HG02798 (cell line): ENCODE data around the gene TUBA3D.
A peak's percentile ranks its signal among the peaks of the same experiment; 100 is the strongest.
"Not testable (repeated sequence)": the region's sequence is repeated elsewhere in the genome, so short reads cannot be mapped to it uniquely, and the experiment has no call there.

Experiments used
- ATAC-seq: cut with Tn5 transposase; IDR thresholded peaks from one replicate; pipeline ENCODE4 v1.9.1; 2021; ENCODE audit warnings: mild to moderate bottlenecking; ENCODE audit not compliant: unreplicated experiment, poor library complexity

Gene TUBA3D

DNA sequence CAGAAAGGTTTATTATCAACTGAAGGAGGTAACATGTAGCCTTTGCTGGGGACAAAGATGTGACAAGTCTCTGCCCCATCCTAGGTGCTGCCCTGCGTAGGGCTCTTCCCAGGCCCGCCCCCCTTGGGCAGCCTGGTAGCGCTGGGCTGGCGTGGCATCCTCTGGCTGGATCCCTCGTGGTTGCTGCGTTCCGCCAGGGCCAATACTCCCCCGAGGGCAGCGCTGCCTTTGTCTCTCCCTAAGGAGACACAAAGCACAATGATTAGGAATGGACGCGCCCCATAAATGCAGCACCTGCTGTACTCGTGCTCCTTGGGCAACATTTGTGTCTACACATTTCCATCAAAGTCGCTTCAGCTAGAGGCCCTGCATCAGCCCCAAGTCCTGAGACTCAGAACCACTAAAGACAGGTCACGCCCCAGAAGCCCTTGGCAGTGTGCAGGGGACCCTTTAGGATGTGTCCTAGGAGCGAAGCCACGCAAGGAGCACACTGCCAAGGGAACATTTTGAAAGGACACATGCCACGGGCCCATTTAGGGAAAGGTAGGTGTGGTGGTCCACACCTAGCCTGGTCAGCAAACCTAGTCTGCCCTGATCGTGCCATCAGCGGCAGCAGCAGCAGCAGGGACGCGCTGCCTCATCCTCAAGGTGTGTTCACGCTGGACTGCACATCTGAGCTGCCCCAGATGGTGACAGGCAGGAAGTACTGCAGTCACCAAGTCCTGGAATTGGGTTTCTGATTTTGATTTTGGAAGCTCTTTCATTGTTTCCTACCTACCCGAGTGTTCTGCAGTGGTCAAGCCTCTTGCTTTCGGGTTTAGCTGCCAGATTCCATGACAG, 8.3 kb downstream of the TUBA3D start:
- not testable (repeated sequence) for ATAC-seq

DNA sequence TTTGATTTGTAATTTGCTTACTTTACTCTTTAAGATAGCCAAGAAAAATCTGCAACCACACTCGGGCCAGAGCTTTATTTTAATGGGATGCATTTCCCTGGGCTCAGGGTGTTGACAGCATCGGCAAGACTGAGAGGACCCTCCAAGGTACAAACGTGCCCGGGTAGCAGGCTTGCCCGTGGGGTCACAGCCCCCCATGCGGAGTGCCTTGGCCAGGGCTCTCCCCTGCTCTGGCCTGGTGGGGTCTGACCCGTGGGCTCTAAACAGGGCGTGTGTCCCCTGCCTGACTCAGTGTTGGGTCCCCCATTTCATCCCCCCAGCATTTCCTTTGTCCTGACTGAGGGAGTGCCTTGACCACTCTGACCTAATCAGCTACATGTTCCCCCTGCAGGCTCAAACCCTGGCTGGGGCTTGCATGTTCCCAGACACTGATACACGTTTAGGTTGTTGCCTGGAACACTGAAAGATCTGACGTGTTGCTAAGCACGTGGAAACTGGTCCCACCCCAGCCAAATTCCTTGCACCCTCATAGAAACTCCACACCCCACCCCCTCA, 9.1 kb downstream of the TUBA3D start:
- not testable (repeated sequence) for ATAC-seq

DNA sequence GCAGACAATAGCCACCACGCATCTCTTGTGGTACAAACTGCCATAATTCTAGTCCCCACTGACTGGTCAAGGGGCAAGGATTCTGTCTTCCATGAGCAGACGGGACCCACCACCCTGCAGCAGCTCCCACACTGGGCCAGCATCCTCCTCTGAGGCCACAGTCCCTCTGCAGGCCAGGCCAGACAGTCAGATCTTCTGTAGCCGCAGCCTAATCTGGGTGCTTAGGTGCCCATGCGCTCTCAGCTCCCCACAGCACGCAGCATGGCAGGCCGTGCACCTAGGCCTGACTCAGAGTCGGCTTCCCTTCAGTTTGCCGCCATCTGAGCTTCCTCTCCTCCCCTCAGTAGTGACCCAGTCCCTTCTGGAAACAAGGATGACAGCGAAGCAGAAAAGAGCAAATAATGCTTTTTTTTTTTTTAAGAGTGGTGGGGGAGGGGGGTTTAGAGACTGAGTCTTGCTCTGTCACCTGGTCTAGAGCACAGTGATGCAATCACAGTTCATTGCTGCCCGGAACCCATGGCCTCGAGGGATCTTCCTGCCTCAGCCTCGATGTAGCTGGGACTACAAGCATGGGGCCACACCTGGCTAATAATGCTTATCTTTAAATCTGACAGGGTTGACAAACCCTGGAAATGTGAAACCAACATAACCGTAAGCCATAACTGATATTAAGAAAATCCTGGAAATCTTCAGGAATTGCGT, 10.4 kb downstream of the TUBA3D start:
- not testable (repeated sequence) for ATAC-seq

DNA sequence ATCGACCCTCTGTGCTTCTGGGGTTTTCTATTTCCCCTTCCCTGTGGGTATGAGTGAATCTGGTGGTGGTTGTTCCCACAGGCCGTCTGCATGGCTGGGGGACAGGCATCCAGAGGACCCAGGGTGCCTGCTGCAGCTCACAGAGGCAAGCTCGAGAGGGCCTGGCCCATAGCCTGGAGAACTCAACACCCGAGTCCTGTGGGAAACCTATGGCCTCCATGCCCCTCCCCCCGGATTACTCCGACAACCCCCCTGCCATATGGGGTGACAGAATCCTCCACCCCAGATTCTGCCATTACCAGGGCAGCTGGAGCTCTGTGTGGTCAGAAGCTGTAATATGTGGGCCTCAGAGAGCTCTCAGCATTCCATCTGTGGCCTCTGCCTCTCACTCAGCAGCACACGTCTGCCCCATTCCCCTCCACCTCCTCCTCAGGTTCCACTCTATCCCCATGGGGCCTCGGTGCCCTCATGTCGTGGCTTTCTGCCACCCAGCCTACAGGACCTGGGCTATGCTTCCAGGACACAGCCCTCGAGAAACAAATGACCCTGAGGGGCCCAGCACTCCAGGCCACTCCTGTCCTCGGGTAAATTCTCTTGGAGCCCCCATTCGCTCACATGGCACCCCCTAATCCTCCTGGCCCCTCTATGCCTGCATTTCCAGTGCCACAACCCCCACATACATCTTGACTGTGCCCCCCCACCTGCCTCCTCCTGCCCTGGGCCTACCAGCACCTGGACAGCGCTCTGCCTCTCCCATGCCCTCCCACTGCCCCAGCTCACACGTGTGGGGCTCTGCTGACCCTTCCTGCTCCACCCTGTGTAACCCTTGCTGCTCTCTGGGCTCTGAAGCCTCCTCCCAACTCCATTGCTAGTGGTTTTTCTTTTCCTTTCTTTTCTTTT, 12.6 kb downstream of the TUBA3D start:
- no peak for ATAC-seq

DNA sequence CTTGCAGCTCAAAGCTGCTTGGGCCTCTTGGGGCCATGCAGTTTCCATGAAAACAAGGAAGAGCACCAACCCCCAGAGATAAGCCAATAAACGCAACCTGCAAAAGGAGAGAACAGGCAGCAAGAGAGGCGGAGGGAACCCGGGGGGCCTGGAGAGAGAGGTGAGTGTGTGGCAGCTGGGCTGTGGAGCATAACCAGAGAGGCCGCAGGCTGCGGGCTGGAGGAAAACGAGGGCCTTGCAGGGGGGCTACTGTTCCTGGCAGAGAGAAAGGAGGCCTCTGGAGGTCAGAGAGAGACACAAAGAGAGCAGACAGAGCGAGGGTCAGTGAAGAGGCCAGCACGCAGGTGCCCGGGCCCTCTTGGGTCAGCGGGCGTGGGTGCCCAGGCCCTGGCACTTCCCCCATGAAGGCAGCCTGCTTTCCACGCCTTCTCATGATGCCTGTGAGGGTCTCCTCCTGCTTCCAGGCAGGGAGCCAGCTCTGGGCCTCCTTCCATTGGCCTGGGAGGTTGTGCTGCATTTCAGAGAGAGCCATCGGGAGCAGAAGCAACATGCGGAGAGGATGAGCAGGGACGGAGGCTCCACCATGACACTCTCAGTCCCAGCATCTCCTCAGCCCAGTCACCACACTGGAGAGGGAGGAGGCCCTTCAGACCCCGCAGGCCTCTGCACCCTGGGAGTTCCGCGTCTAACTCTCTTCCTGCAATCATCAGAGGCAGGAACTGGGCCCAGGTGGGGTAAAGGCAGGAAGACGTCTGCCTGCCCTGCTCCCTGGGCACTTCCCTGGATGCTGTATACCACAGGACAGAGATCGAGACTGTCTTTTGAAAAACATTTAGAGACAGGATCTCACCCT, 14.9 kb downstream of the TUBA3D start:
- ATAC-seq = not testable (repeated sequence)

DNA sequence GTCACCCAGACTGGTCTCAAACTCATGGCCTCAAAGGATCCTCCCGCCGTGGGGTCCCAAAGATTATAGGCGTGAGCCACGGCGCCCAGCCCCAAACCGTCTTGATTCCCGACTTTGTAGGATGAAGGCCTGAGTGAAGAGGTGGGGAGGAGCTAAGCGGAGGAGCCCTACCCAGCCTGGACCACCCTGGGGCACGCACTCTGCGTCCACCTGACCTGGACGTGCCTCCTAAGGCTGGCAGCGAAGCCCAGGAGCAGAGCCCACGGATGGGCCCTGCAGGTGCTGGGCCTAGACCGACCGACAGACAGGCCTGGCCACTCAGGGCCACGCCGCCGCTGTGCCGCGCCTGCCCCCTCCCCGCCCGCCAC, 15.5 kb downstream of the TUBA3D start:
- peak; percentile 1 for ATAC-seq

DNA sequence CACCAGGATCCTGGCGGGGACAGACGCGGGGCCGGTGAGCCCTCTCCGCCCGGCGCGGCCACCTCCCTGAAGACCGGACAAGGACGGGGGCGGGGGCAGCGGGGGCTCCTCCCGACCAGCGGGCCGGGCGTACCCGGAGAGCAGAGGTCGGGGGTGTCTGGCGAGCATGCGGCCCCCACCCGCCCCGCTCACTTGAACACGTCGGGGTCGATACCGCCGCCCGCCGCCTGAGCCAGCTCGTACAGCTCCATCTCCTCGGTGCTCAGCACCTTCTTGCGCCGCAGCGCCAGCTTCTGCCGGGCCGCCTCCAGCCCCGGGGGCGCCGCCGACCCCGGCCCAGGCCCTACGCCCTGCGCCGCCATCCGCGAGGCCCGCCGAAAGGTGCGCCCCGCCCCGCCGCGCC, 16.1 kb downstream of the TUBA3D start, which contains the start of gene MZT2A:
TSS of gene MZT2A (minus strand) at position 383 of the 403 bp plus-strand sequence. CDS start at position 362, 21 bp downstream.
- ATAC-seq = peak; percentile 12

DNA sequence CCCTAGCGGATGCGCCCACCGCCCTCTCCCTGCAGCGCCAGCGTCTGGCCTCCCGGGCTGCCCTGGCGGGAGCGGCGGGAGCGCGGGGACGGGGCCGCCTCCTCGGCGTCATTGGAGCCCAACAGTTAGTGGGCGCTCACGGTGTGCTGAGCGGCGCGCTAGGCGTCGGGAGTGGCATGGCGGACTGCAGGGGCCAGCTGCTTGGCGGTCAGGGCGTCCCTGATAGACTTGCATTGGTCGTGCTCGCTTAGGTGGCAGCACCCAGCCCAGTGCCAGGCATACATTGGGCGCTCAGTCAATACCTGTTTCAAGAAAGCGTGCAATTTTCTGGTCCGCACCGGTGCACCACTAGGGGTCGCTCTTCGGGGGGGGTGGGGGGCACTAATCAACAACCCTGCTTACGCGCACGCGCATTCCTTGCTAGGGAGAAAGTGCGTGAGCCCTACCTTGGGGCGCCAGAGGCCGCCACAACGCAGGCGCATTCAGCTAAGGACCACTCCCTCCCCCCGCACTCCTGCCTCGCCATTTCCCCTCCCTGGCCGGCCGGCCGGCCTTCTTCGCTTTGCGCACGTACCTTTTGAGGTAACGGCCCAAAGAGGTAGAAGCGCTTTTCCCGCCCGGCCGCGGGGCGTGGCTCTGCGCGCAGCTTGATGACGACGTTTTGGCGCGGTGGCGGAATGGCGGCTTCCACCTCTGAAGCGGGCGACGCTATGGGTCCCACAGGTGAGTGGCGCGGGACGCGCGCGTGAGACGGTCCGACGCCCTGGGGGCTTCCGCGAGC, 16.7 kb downstream of the TUBA3D start:
- ATAC-seq = peak; percentile 76

DNA sequence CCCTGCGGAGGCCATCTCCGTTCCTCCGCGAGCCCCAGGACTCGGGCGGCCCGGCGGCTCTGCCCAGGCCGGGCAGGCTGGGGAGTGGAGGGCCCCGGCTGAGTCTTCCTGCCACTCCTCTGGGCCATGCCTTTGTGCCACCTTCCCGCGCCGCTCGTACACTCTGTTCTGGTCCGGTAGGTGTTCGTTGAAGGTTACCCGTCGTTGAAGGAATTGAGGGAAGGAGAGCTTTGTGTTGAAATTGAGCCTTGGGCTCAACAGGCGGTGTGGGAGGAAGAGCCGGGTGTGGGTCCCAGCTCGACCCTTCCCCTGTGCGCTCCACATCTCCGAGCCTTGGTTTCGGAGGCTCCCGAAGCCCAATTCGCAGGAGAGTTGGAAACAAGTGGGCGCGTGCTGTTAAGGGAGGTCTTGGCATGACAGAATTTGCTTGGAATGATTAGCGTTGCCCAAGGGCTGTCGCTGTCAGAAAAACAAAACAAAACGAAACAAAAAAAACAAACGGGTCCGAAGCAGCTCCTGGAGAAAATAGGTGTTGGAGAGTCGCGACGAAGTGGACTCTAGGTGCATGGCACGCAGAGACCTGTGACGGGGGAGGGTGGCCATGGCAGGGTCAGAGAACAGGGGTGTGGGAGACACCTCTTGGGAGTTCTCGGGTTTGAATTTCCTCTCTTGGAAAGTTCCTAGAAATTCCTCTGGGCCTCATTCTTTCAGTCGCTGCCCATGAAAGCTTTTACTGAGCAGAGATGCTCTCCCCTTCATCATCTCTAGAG, 17.5 kb downstream of the TUBA3D start:
- peak; percentile 23 for ATAC-seq

DNA sequence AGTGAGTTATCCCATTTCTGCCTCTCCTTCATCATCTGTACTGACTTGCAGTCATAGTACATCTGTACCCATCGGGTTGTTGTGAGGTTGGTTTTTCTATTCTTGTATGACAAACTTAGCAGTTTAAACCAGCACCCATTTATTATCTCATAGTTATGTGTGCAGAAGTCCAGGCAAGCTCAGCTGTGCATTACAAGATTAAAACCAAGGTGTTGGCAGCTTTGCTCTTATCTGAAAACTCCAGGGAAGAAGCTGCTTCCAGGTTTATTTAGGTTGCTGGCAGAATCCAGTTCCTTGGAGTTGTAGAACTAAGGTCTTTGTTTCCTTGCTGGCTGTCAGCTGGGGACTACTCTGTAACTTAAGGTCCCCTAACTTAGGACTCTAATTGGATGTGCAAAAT, 19.6 kb downstream of the TUBA3D start:
- not testable (repeated sequence) for ATAC-seq

DNA sequence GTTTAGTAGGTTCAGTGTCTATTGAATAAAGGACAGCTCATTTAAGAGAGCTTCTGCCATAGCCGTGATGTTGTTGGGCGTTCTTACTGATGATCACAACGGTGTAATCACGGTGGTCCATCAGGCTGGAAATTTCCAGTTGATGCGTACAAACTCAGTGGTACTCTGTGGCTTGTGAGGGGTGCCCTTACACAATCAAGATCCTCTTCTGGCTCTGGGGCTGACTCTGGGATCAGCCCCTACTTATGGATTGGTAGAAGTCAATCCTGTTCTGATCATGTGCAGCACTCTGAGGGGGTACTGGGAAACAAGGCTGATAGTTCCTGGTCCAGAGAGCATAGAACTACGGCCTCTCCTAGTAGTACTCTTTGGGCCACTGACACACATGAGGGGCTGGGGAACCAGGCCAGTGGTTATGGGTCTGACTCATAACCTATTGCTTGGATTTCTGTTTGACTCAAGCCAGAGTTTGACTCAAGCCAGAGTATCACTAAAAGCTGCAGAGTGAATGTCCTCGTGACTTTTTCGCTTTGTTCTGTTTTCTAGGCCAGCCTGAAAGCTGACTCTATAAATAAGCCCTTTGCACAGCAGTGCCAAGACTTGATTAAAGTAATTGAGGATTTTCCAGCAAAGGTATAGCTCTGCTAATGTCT, 22.5 kb downstream of the TUBA3D start:
- peak; percentile 92 for ATAC-seq

DNA sequence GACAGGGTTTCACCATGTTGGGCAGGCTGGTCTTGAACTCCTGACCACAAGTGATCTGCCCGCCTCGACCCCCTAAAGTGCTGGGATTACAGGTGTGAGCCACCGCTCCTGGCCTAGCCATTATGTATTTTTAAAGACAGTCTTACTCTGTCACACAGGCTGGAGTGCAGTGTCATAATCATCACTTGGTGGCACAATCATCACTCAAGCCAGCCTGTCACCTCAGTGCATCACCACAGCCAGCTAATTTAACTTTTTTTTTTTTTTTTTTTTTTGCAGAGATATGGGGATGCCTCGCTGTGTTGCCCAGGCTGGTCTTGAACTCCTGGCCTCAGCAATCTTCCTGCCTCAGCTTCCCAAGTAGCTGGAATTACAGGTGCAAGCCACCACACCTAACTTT, 27.7 kb downstream of the TUBA3D start:
- ATAC-seq = not testable (repeated sequence)

DNA sequence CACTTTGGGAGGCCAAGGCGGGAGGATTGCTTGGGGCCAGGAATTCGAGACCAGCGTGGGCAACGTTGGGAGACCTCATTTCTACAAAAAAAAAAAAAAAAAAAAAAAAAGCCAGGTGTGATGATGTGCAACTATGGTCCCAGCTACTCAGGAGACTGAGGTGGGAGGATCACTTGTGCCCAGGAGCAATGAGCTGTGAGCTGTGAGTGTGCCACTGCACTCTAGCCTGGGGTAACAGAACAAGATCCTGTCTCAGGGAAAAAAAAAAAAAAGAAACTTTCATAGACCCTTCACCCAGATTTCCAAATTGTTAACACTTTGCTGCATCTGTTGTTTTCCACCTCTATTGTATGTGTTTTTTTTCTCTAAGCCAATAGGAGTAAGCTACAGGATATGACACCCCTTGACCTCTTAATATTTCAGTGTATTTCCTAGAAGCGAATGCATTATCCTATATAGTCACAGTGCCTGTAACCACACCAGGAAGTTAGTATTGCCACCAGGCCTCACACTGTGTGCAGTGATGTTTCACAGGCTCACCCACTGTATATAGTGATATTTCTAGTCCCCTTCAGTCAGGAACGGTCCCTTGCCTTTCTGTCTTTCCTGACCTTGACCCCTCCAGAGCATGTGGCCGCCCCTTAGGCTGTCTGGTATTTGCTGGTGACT, 28.3 kb downstream of the TUBA3D start:
- not testable (repeated sequence) for ATAC-seq

DNA sequence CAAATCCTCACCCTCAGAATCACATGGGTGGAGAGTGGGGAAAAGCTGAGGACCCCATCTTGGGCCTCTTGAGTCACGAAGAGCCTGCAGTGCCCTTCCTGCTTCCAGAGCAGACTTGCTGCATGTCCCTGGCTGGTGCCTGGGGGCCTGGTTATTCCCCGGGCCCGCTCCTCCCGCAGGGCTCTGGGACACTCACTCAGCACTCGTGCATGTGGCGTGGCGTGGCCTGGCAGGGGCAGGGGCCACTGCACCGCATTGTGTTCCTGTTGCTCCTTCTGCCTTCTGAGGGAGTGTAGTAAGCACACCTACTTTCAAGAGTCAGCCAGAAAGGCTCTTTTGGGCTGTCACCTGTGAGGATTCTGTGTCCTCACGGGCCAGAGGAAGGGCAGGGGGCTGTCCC, 33.7 kb downstream of the TUBA3D start:
- ATAC-seq = no peak

DNA sequence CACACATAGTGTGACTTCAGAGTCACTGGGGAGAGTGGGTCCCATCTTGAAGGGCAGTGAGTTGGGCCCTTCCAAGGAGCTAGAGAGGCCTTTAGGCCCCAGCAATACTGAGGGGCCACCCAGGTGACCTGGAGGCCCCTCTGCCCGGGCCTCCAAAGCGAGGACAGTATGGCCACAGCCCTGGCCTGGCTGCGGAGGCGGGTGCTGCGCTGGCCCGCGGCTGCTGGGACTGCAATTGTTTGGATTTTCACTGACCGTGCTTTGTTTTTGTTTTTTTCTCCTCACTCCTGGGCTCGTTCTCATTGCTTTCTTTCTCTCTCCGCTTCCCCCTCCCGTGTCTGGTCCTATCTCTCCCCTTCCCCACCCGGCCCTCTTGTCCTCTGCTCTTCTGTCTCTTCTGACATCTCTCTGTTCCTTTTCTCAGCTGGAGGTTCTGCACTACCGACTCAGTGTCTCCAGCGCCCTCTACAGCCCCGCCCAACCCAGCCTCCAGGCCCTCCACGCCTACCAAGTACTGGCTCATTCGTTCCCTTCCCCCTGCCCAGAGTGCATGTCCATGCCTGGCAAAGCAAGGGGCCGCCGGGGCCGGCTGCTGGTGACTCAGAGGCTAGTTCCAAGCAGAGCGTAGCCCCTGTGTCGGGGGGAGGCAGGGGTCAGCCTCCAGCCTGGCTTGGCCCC, 35.5 kb downstream of the TUBA3D start:
- not testable (repeated sequence) for ATAC-seq
